ENCODE results near the gene PTTG1IP2. TPM values are rescaled to one million over a fixed set of nuclear protein-coding genes. Genes with fewer than 3 reads are reported as not detected.

PTTG1IP2 gene
- total RNA-seq, 1 experiment from 2014 or later: not detected

GRCh38 chr7:90474284-90475210 lies 5.1 kb downstream of the PTTG1IP2 start:
- no peak overlapping the region for H2BK20ac ChIP-seq (ENCODE audit: low read depth, low read length, poor library complexity, severe bottlenecking)
- H2AFZ ChIP-seq (ENCODE audit: low read length): no peak overlapping the region
- no peak overlapping the region for H2AK5ac ChIP-seq (ENCODE audit: insufficient read length, low read length)
- no peak overlapping the region for H4K5ac ChIP-seq (ENCODE audit: insufficient read length, low read depth, low read length)
- H3K36me3 Mint-ChIP-seq (ENCODE audit: insufficient read depth in 1 of 3, low read depth in 3 of 3): no peaks in the 10 kb centered on the region
- H2BK12ac ChIP-seq (ENCODE audit: insufficient read length, low read depth, low read length): no peak overlapping the region
- no peaks in the 10 kb centered on the region for H3K27me3 Mint-ChIP-seq (ENCODE audit: low read depth)
- H4K91ac ChIP-seq (ENCODE audit: insufficient read length, low read depth, low read length): no peak overlapping the region
- H3K9ac ChIP-seq (ENCODE audit: extremely low read depth, insufficient read length, low read length): no peak overlapping the region
- no peaks in the 10 kb centered on the region for H3K9me3 ChIP-seq (ENCODE audit: control insufficient read depth, low read depth, low read length)
- H2BK5ac ChIP-seq (ENCODE audit: insufficient read length, low read length): no peak overlapping the region
- H3K79me1 ChIP-seq (ENCODE audit: insufficient read depth, low read depth, low read length, poor library complexity, severe bottlenecking): no peaks in the 10 kb centered on the region
- no peak overlapping the region for H3T11ph ChIP-seq (ENCODE audit: low read length)
- H3K79me2 ChIP-seq (ENCODE audit: insufficient read depth, low read length): no peaks in the 10 kb centered on the region
- no peaks in the 10 kb centered on the region for H4K20me1 ChIP-seq (ENCODE audit: control insufficient read depth, insufficient read depth, insufficient read length)
- no peak overlapping the region for H2BK15ac ChIP-seq (ENCODE audit: low read depth, low read length)
- no peak overlapping the region for H3K18ac ChIP-seq (ENCODE audit: insufficient read length, low read depth, low read length)
- no peaks in the 10 kb centered on the region for H3K4me1 ChIP-seq (ENCODE audit: insufficient read depth, low read length)
- no peak overlapping the region for H4K8ac ChIP-seq (replicated peaks; ENCODE audit: insufficient read length, low read depth, low read length)
- H3K4me2 ChIP-seq (ENCODE audit: insufficient read depth, insufficient read length, low read length): no peak overlapping the region
- DNase-seq: no peak
- H2BK120ac ChIP-seq (ENCODE audit: low read depth, low read length, poor library complexity, severe bottlenecking): no peak overlapping the region
- TF ChIP-seq CTCF (conservative IDR thresholded peaks at IDR 0.05): no peak
- H3K23ac ChIP-seq (ENCODE audit: insufficient read length, low read depth, low read length): no peak overlapping the region
- H3K27ac ChIP-seq (ENCODE audit: insufficient read length, low read depth, low read length): no peak overlapping the region
- peaks cover 0 to 3% of the 10 kb centered on the region in 2 experiments; a peak in 1 of 4 replicates for H3K4me1 Mint-ChIP-seq
- no peaks in the 10 kb centered on the region for H3K9me3 Mint-ChIP-seq
- no peak overlapping the region for H3K56ac ChIP-seq (ENCODE audit: insufficient read length, low read depth, low read length)
- H3K4me3 Mint-ChIP-seq: no peak overlapping the region
- WGBS (ENCODE audit: extremely low coverage, insufficient read length, low lambda C conversion rate): no CpG with 5 or more reads among the region's 2 CpGs
- no peaks in the 10 kb centered on the region for H3K27me3 ChIP-seq (ENCODE audit: insufficient read depth, low read length)
- H3K23me2 ChIP-seq (ENCODE audit: insufficient read length, low read depth, low read length, poor library complexity, severe bottlenecking): no peaks in the 10 kb centered on the region
- H3K4ac ChIP-seq (ENCODE audit: low read depth, low read length): no peak overlapping the region
- H3K27ac Mint-ChIP-seq: no peak overlapping the region
- no peak overlapping the region for H3K14ac ChIP-seq (ENCODE audit: insufficient read depth, low read length)

All from H9 (cell line).